IMR-90 (cell line): ENCODE measurements around the gene HDAC9. TPM values are rescaled to one million over a fixed set of nuclear protein-coding genes. Genes with fewer than 3 reads are reported as not detected.

Source experiments
- ATAC-seq: fragments of 200-7000 bp; cut with Tn5 transposase; 2 replicates; pipeline ENCODE4 v1.9.1; 2020; ENCODE audit warnings: low read depth, mild to moderate bottlenecking, moderate library complexity
- BruUV-seq: library from RNA; stranded (reverse); fragments of 400-500 nt; replicated peaks from 2 replicates; lab custom pipeline; 2021; lab: Mats Ljungman, UMichigan
- CTCF ChIA-PET: fragments of 300-600 bp; formaldehyde crosslinking; extraction: SDS; loops from one replicate; lab custom pipeline; 2021; ENCODE audit warnings: antibody characterized with exemption; lab: Yijun Ruan, JAX
- POLR2A ChIA-PET: fragments of 300-600 bp; sonication (Branson Sonifier 250); formaldehyde crosslinking; loops from one replicate; lab custom pipeline; 2022; ENCODE audit warnings: antibody characterized with exemption; ENCODE audit not compliant: unreplicated experiment; lab: Charles Lee
- DNase-seq: peaks from one replicate; pipeline ENCODE4 v3.0.0; 2013
- H2AFZ ChIP-seq: replicated peaks from 2 replicates; pipeline ENCODE3; 2013; ENCODE audit warnings: low read length, mild to moderate bottlenecking; ENCODE audit not compliant: poor library complexity
- H2AK5ac ChIP-seq: 2 replicates; pipeline ENCODE4 v1.6.1; 2013; ENCODE audit warnings: low read depth, low read length, inconsistent platforms
- H2AK9ac ChIP-seq: replicated peaks from 2 replicates; pipeline ENCODE3; 2013; ENCODE audit warnings: mild to moderate bottlenecking, low read depth, low read length, moderate library complexity; ENCODE audit not compliant: poor library complexity
- H2BK120ac ChIP-seq: 2 replicates; pipeline ENCODE4 v1.6.1; 2013; ENCODE audit warnings: low read depth, low read length, inconsistent platforms
- H2BK15ac ChIP-seq: 3 replicates; pipeline ENCODE4 v1.6.1; 2013; ENCODE audit warnings: low read depth, low read length, inconsistent platforms
- H2BK20ac ChIP-seq: 2 replicates; pipeline ENCODE4 v1.6.1; 2013; ENCODE audit warnings: low read depth, mild to moderate bottlenecking, inconsistent platforms, low read length, moderate library complexity
- H2BK5ac ChIP-seq: 2 replicates; pipeline ENCODE4 v1.6.1; 2013; ENCODE audit warnings: mild to moderate bottlenecking, low read depth, low read length, inconsistent platforms; ENCODE audit not compliant: poor library complexity, severe bottlenecking
- H3K14ac ChIP-seq: replicated peaks from 2 replicates; pipeline ENCODE4 v1.6.1; 2013; ENCODE audit warnings: low read depth, low read length, inconsistent platforms
- H3K18ac ChIP-seq: 2 replicates; pipeline ENCODE4 v1.6.1; 2013; ENCODE audit warnings: low read depth, low read length, control low read depth
- H3K23ac ChIP-seq: 2 replicates; pipeline ENCODE4 v1.6.1; 2013; ENCODE audit warnings: low read depth, low read length, inconsistent platforms
- H3K27ac ChIP-seq: 2 replicates; pipeline ENCODE4 v1.5.1; 2013; ENCODE audit warnings: mild to moderate bottlenecking, control low read depth, low read length; ENCODE audit not compliant: insufficient read depth
- H3K27me3 ChIP-seq: 2 replicates; pipeline ENCODE4 v1.6.1; 2013; ENCODE audit warnings: low read length; ENCODE audit not compliant: control insufficient read depth, insufficient read depth
- H3K36me3 ChIP-seq: 2 replicates; pipeline ENCODE4 v1.6.1; 2013; ENCODE audit warnings: low read length, mixed read lengths; ENCODE audit not compliant: control insufficient read depth, insufficient read depth
- H3K4ac ChIP-seq: 2 replicates; pipeline ENCODE4 v1.6.1; 2013; ENCODE audit warnings: low read depth, low read length, inconsistent platforms
- H3K4me1 ChIP-seq: 2 replicates; pipeline ENCODE4 v1.6.1; 2013; ENCODE audit warnings: low read length, mixed read lengths; ENCODE audit not compliant: control insufficient read depth, insufficient read depth
- H3K4me2 ChIP-seq: 2 replicates; pipeline ENCODE4 v1.6.1; 2013; ENCODE audit warnings: low read depth, mild to moderate bottlenecking, control low read depth, low read length, moderate library complexity
- H3K4me3 ChIP-seq: 2 replicates; pipeline ENCODE4 v1.5.1; 2013; ENCODE audit warnings: low read depth, mild to moderate bottlenecking, control low read depth, low read length, moderate library complexity; ENCODE audit not compliant: insufficient read depth
- H3K56ac ChIP-seq: 2 replicates; pipeline ENCODE4 v1.6.1; 2013; ENCODE audit warnings: low read length, inconsistent platforms; ENCODE audit not compliant: insufficient read depth; ENCODE audit errors: extremely low read depth
- H3K79me1 ChIP-seq, 2 experiments: 2 replicates each; pipeline ENCODE4 v1.6.1; 2013; ENCODE audit warnings: low read length in 2 of 2, inconsistent platforms in 1 of 2, low read depth in 1 of 2
- H3K9ac ChIP-seq: 2 replicates; pipeline ENCODE4 v1.6.1; 2013; ENCODE audit warnings: low read depth, low read length, control low read depth
- H3K9me1 ChIP-seq: 2 replicates; pipeline ENCODE4 v1.6.1; 2013; ENCODE audit warnings: low read length, inconsistent platforms; ENCODE audit not compliant: insufficient read depth
- H3K9me3 ChIP-seq: 2 replicates; pipeline ENCODE4 v1.6.1; 2013; ENCODE audit warnings: low read length; ENCODE audit not compliant: control insufficient read depth, insufficient read depth
- H4K20me1 ChIP-seq: 2 replicates; pipeline ENCODE4 v1.6.1; 2013; ENCODE audit warnings: low read length, inconsistent platforms; ENCODE audit not compliant: insufficient read depth
- H4K5ac ChIP-seq: 2 replicates; pipeline ENCODE4 v1.6.1; 2013; ENCODE audit warnings: mild to moderate bottlenecking, low read depth, low read length, control low read depth
- H4K8ac ChIP-seq, 2 experiments: 2 replicates each; pipeline ENCODE4 v1.6.1; 2013; ENCODE audit warnings: low read depth in 2 of 2, low read length in 2 of 2, control low read depth in 1 of 2, inconsistent platforms in 1 of 2
- H4K91ac ChIP-seq: 2 replicates; pipeline ENCODE4 v1.6.1; 2013; ENCODE audit warnings: low read depth, low read length, inconsistent platforms; ENCODE audit not compliant: insufficient read depth
- MXI1 ChIP-seq: IDR thresholded peaks from 2 replicates; pipeline ENCODE4 v1.6.1; 2012; ENCODE audit warnings: low read depth, mild to moderate bottlenecking, low read length, moderate library complexity, borderline replicate concordance
- WGBS, 2 experiments: methylation state at CpG; one replicate each; pipeline versions ENCODE4 v1.1.5 to v1.1.7; 2013; ENCODE audit warnings: missing lambda C conversion rate in 2 of 2; ENCODE audit not compliant: insufficient read length in 1 of 2; ENCODE audit errors: extremely low coverage in 2 of 2; 5-methylcytosine and 5-hydroxymethylcytosine counted together
- dilution Hi-C: fragments of 300-500 bp; cut with HindIII; formaldehyde crosslinking; loops from one replicate; pipeline ENCODE4 v1.14.3; 2018; ENCODE audit warnings: low sequenced_read_pairs; ENCODE audit not compliant: unreplicated experiment
- in situ Hi-C: fragments of 300-500 bp; cut with MboI; formaldehyde crosslinking; loops from 3 replicates; pipeline ENCODE4 v1.14.3; 2019; ENCODE audit warnings: low sequenced_read_pairs, inconsistent platforms, mixed read lengths
- intact Hi-C: fragments of 100-400 bp; cut with micrococcal nuclease; formaldehyde crosslinking; loops from 2 replicates; pipeline ENCODE4 v1.10.0; 2022
- polyA plus RNA-seq, 3 experiments: library from polyadenylated mRNA; depleted of rRNA; stranded (reverse); fragments of >200 nt; gene quantifications; 2 replicates each; pipeline ENCODE4 v1.2.3, GENCODE V29; 2012; ENCODE audit warnings: low replicate concordance in 1 of 3
- total RNA-seq: library from RNA; depleted of rRNA; stranded (reverse); fragments of >200 nt; gene quantifications from 2 replicates; pipeline ENCODE4 v1.2.3, GENCODE V29; 2012

Gene HDAC9
- total and polyA plus RNA-seq, 2 of the 4 experiments (the other 2 are of a cell fraction): 4.3 to 24.7 TPM

- H4K8ac ChIP-seq: no peak overlapping the region
- H2AK9ac ChIP-seq: no peak overlapping the region
- no peak overlapping the region for H2AFZ ChIP-seq
- H4K91ac ChIP-seq: no peak overlapping the region
- H2AK5ac ChIP-seq: no peak overlapping the region
- no peaks in the 10 kb centered on the region for H3K9me1 ChIP-seq
- no peaks in the 10 kb centered on the region for H4K20me1 ChIP-seq
- no peaks in the 10 kb centered on the region for H3K36me3 ChIP-seq
- no peak overlapping the region for H3K9ac ChIP-seq
- no peak overlapping the region for H3K14ac ChIP-seq
- ChIA-PET POLR2A (no interaction called here), CTCF (interaction anchor here (0.9 kb wide), 1 partner anchor 150 kb away, joined by 3 read pairs; no protein-coding TSS in a partner anchor)
- no peak for TF ChIP-seq MXI1
- intact Hi-C loops (no loop called here), in situ Hi-C loops (no loop called here), dilution Hi-C loops (no loop called here)
- no peak overlapping the region for H4K5ac ChIP-seq
- H3K79me1 ChIP-seq: no peaks in the 10 kb centered on the region
- ATAC-seq (no peak), DNase-seq (no peak)
- no peak overlapping the region for H2BK15ac ChIP-seq
- H2BK120ac ChIP-seq: no peak overlapping the region
- H3K4me3 ChIP-seq: no peak overlapping the region
- no peak overlapping the region for H2BK20ac ChIP-seq
- H3K4me1 ChIP-seq: no peaks in the 10 kb centered on the region
- no peak overlapping the region for H3K18ac ChIP-seq
- no peak overlapping the region for H3K23ac ChIP-seq
- H3K9me3 ChIP-seq: no peaks in the 10 kb centered on the region
- no peak overlapping the region for H3K56ac ChIP-seq
- WGBS, 2 experiments: no CpG with 5 or more reads among the region's 3 CpGs
- H3K4me2 ChIP-seq: no peak overlapping the region
- no TSS peak for BruUV-seq
- no peak overlapping the region for H3K4ac ChIP-seq
- H3K27me3 ChIP-seq: no peaks in the 10 kb centered on the region
- no peak overlapping the region for H2BK5ac ChIP-seq
- no peak overlapping the region for H3K27ac ChIP-seq
Measured at GRCh38 chr7:18843979-18844378, 348.4 kb downstream of the HDAC9 start.
